ENCODE results near the gene TCF4. TPM values are rescaled to one million over a fixed set of nuclear protein-coding genes. Genes with fewer than 3 reads are reported as not detected.

TCF4 gene
- total RNA-seq, 1 donor from 2014 or later: 15.7 TPM

- Histone ChIP-seq H3K27me3 (ENCODE audit: control insufficient read depth, insufficient read depth, low read length) (no peaks in the 10 kb centered on the region), H3K4me3 (ENCODE audit: low read depth, low read length) (no peak overlapping the region), H3K36me3 (ENCODE audit: control insufficient read depth, insufficient read depth, low read length) (no peaks in the 10 kb centered on the region)
- DNase-seq (ENCODE audit: low read depth): no peak
- no peak for TF ChIP-seq CTCF (IDR thresholded peaks at IDR 0.05; ENCODE audit: insufficient read depth, low read length, poor library complexity, severe bottlenecking)
Measured at GRCh38 chr18:55202232-55202917, 385.6 kb downstream of the TCF4 start.

DNA sequence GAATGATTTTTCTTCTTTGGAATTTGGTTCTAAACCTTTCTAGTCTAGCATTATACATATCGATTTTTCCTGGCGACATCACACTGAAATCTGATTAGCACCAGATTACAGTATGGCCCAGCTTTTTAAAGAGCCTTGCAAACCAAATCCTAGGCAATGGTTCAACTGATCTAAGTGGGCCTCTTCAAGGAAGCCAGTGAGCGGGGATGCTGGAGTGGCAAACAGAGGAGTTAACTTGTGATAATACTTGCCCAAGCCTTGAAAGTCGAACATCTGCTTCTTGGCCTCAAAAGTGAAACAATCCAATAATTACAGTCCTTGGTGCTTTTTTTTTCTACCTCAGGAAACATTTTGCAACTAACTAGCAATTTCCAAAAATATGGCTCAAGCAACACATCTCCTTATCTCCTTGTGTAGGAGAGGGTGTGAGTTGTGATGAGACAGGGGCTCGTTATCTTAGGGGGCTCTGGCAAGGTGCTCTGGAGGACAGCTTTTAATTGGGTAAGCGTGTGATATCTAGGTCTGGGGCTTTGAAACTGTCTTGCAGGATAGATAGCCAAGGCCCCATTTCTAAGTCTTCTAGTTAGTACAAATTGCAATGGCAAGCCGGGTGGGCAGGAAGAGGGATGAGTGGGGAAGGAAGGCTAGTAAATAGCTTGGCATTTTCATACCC is 388.6 kb downstream of the TCF4 start:
- no peak overlapping the region for H3K4me3 ChIP-seq (ENCODE audit: low read depth, low read length)
- no peak for TF ChIP-seq CTCF (IDR thresholded peaks at IDR 0.05; ENCODE audit: insufficient read depth, low read length, poor library complexity, severe bottlenecking)
- no peak for DNase-seq (ENCODE audit: low read depth)
- no peaks in the 10 kb centered on the region for H3K36me3 ChIP-seq (ENCODE audit: control insufficient read depth, insufficient read depth, low read length)
- H3K27me3 ChIP-seq (ENCODE audit: control insufficient read depth, insufficient read depth, low read length): no peaks in the 10 kb centered on the region

DNA sequence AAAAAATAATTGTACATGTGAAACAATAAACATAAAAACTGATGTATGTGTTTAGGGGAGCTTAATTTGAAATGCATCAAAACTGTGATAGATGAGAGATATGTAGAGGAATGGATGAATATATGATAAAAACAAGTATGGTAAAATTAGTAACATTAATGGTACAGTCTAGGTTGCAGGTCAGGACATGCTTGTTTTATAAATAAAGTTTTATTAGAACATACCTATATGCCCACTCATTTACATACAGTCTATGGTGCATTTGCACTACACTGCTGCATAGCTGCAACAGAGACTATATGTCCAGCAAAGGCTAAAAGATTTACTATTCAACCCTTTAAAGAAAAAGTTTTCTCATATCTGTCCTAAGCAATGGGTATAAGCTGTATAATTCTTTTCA is 392.1 kb downstream of the TCF4 start:
- no peaks in the 10 kb centered on the region for H3K27me3 ChIP-seq (ENCODE audit: control insufficient read depth, insufficient read depth, low read length)
- TF ChIP-seq CTCF (IDR thresholded peaks at IDR 0.05; ENCODE audit: insufficient read depth, low read length, poor library complexity, severe bottlenecking): no peak
- H3K36me3 ChIP-seq (ENCODE audit: control insufficient read depth, insufficient read depth, low read length): no peaks in the 10 kb centered on the region
- DNase-seq (ENCODE audit: low read depth): no peak
- no peak overlapping the region for H3K4me3 ChIP-seq (ENCODE audit: low read depth, low read length)

DNA sequence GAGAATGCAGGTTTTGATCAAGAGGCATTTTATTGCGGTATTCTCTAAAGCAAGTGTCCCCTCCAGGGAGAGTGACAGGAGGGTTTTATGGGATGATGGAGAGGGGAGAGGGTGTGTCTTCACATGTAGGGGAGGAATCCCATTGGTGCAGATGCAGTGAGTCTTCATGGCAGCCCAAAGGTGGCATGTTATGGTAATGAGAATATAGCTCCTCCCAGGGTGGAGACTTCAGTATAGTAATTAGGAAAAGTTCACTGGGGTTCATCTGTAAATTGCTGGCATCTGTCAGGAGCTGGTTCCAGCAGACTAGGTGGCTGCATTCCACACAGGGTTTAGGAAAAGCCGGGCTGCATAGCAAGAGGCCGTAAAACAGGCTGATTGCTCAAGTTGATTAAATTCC is 398.0 kb downstream of the TCF4 start:
- no peak for DNase-seq (ENCODE audit: low read depth)

GRCh38 chr18:55186588-55186987 is 401.4 kb downstream of the TCF4 start:
- no peak for TF ChIP-seq CTCF (IDR thresholded peaks at IDR 0.05; ENCODE audit: insufficient read depth, low read length, poor library complexity, severe bottlenecking)
- Histone ChIP-seq H3K27me3 (ENCODE audit: control insufficient read depth, insufficient read depth, low read length) (no peaks in the 10 kb centered on the region), H3K36me3 (ENCODE audit: control insufficient read depth, insufficient read depth, low read length) (no peaks in the 10 kb centered on the region), H3K4me3 (ENCODE audit: low read depth, low read length) (no peak overlapping the region)
- DNase-seq (ENCODE audit: low read depth): no peak

More for the DNA sequence above, 398.0 kb downstream of the TCF4 start:
- TF ChIP-seq CTCF (IDR thresholded peaks at IDR 0.05; ENCODE audit: insufficient read depth, low read length, poor library complexity, severe bottlenecking): no peak
- H3K27me3 ChIP-seq (ENCODE audit: control insufficient read depth, insufficient read depth, low read length): no peaks in the 10 kb centered on the region
- H3K36me3 ChIP-seq (ENCODE audit: control insufficient read depth, insufficient read depth, low read length): no peaks in the 10 kb centered on the region
- H3K4me3 ChIP-seq (ENCODE audit: low read depth, low read length): no peak overlapping the region

Measured in kidney epithelial cell (primary cell).